ENCODE results near the gene XPO4. TPM values are rescaled to one million over a fixed set of nuclear protein-coding genes. Genes with fewer than 3 reads are reported as not detected.

The XPO4 gene
- polyA plus RNA-seq, 1 of the 3 experiments (the other 2 are of a cell fraction) = 4.2 TPM

GRCh38 chr13:20901668-20902437 lies 693 bp downstream of the XPO4 start:
- H3K9me2 ChIP-seq = no peaks in the 10 kb centered on the region
- peak overlapping the region; percentile 70 to 83 for H3K27ac ChIP-seq (ENCODE audit: low read depth in 2 of 2, low read length in 1 of 2)
- H3K4me1 ChIP-seq (ENCODE audit: control insufficient read depth in 1 of 2, insufficient read depth in 2 of 2, low read depth in 1 of 2, low read length in 1 of 2) = peaks cover 2 to 8% of the 10 kb centered on the region in 2 experiments; a peak in 3 of 4 replicates
- POLR2A ChIA-PET = interaction anchor here (1.0 kb wide), 1 partner anchor 61 kb away, joined by 3 read pairs; no protein-coding TSS in a partner anchor
- peaks cover 57% of the 10 kb centered on the region for H3K79me2 ChIP-seq (ENCODE audit: insufficient read depth)
- peak overlapping the region; percentile 97 for H3K9ac ChIP-seq
- peak overlapping the region; percentile 100 for H2AFZ ChIP-seq (ENCODE audit: low read depth)
- H3K27me3 ChIP-seq (ENCODE audit: insufficient read depth) = no peaks in the 10 kb centered on the region
- no peaks in the 10 kb centered on the region for H3F3A ChIP-seq (replicated peaks; ENCODE audit: insufficient read depth)
- peak overlapping the region; percentile 95 for H3K4me2 ChIP-seq
- WGBS (ENCODE audit: low lambda C conversion rate) = 1% methylated on average over 20 of the region's 21 CpGs
- peak; percentile 47 for DNase-seq
- no peaks in the 10 kb centered on the region for H3K9me3 ChIP-seq
- TF ChIP-seq ZBTB33 (IDR thresholded peaks at IDR 0.05; ENCODE audit: borderline replicate concordance, low read depth) (no peak), CTCF (IDR thresholded peaks at IDR 0.05) (no peak), GATA2 (CRISPR knock-in tag; IDR thresholded peaks at IDR 0.05) (no peak), MXI1 (IDR thresholded peaks at IDR 0.05; ENCODE audit: low read depth, low read length) (peak; percentile 91), YY1 (IDR thresholded peaks at IDR 0.05; ENCODE audit: low read depth) (no peak), POLR2AphosphoS5 (IDR thresholded peaks at IDR 0.05; ENCODE audit: low read depth, low read length) (no peak), JUND (IDR thresholded peaks at IDR 0.05) (no peak), USF2 (IDR thresholded peaks at IDR 0.05; ENCODE audit: borderline replicate concordance, low read depth, low read length) (no peak), FOXJ3 (CRISPR knock-in tag; IDR thresholded peaks at IDR 0.05) (no peak), RXRA (IDR thresholded peaks at IDR 0.05; ENCODE audit: borderline replicate concordance, low read depth) (no peak), RCOR1 (IDR thresholded peaks at IDR 0.05; ENCODE audit: low read length) (no peak), FOXM1 (IDR thresholded peaks at IDR 0.05; ENCODE audit: low read depth) (no peak), MAX (IDR thresholded peaks at IDR 0.05; ENCODE audit: low read depth) (peak; percentile 86)
- CTCF ChIA-PET = interaction anchor here (0.6 kb wide), 1 partner anchor 11 kb away, joined by 3 read pairs; no protein-coding TSS in a partner anchor
- peak overlapping the region; percentile 85 to 94 for H3K4me3 ChIP-seq (ENCODE audit: low read depth in 2 of 2, low read length in 1 of 2)
- no peaks in the 10 kb centered on the region for H4K20me1 ChIP-seq (ENCODE audit: insufficient read depth)
- H3K36me3 ChIP-seq (replicated peaks in 1 of 2; ENCODE audit: control insufficient read depth in 1 of 2, insufficient read depth in 2 of 2, low read length in 1 of 2) = peaks cover 10 to 13% of the 10 kb centered on the region in 2 experiments
